Effector memory CD4-positive, alpha-beta T cell (primary cell): ENCODE results near the gene DTWD2.
"Not testable (repeated sequence)": the region's sequence is repeated elsewhere in the genome, so short reads cannot be mapped to it uniquely, and the experiment has no call there.

ENCODE experiments used
- DNase-seq, 3 donors: peaks; one replicate each; pipeline ENCODE4 v3.0.0-alpha.2; 2020
- H3K27ac ChIP-seq: 2 replicates; pipeline ENCODE4 v1.7.0; 2013; ENCODE audit warnings: mild to moderate bottlenecking, low read length, moderate library complexity; ENCODE audit not compliant: insufficient read depth, poor library complexity, severe bottlenecking
- H3K27me3 ChIP-seq: replicated peaks from 2 replicates; pipeline ENCODE4 v1.7.0; 2013; ENCODE audit warnings: mild to moderate bottlenecking, low read length; ENCODE audit not compliant: insufficient read depth, control insufficient read depth, poor library complexity, severe bottlenecking
- H3K36me3 ChIP-seq: 2 replicates; pipeline ENCODE4 v1.7.0; 2013; ENCODE audit warnings: mild to moderate bottlenecking, low read length, moderate library complexity; ENCODE audit not compliant: control insufficient read depth, insufficient read depth
- H3K4me1 ChIP-seq: 2 replicates; pipeline ENCODE4 v1.7.0; 2013; ENCODE audit warnings: low read length, mild to moderate bottlenecking; ENCODE audit not compliant: control insufficient read depth, insufficient read depth, poor library complexity, severe bottlenecking
- H3K4me3 ChIP-seq: 2 replicates; pipeline ENCODE4 v1.7.0; 2013; ENCODE audit warnings: low read length, low read depth, mild to moderate bottlenecking; ENCODE audit not compliant: insufficient read depth, poor library complexity, severe bottlenecking
- H3K9me3 ChIP-seq: 2 replicates; pipeline ENCODE4 v1.7.0; 2013; ENCODE audit warnings: mild to moderate bottlenecking, low read length, moderate library complexity; ENCODE audit not compliant: control insufficient read depth

Gene DTWD2

DNA sequence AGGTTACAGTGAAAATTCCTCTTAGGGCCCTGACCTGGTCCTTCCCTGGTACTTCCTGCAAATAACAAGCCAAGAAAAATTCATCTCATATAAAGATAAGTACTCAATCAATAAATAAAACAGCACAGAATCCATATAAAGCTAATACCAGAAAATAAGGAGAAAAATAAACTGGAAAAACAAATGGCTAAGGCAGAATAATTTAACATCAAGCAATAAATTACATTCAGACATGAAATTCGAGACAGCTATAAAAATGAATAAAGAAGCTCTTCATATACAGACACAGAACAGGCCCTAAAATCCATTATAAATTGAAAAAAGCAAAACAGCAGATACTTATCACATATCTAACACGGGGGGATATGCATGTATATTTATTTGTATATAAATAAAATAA is 99.2 kb downstream of the DTWD2 start:
- no peaks in the 10 kb centered on the region for H3K4me1 ChIP-seq

DNA sequence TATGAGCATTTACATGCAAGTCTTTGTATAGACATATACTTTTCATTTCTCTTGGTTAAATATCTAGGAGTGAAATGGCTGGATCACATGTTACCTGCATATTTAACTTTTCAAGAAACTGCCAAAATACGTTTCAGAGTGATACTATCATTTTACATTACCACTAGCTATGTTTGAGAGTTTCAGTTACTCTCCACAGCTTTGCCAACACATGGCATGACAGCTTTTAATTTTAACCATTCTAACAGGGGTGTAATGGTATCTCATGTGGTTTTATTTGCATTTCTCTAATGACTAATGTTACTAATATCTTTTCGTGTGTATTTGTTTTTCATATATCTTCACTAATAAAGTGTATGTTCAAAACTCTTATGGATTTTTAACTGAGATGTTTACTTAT is 99.8 kb downstream of the DTWD2 start:
- Histone ChIP-seq H3K36me3 (no peaks in the 10 kb centered on the region), H3K4me3 (no peak overlapping the region), H3K27me3 (no peaks in the 10 kb centered on the region), H3K9me3 (no peaks in the 10 kb centered on the region), H3K27ac (no peak overlapping the region), H3K4me1 (no peaks in the 10 kb centered on the region)
- no peak for DNase-seq

More for the DNA sequence above, 99.2 kb downstream of the DTWD2 start:
- no peaks in the 10 kb centered on the region for H3K36me3 ChIP-seq
- no peak for DNase-seq
- H3K9me3 ChIP-seq = no peaks in the 10 kb centered on the region
- H3K27ac ChIP-seq = no peak overlapping the region
- H3K27me3 ChIP-seq = no peaks in the 10 kb centered on the region
- no peak overlapping the region for H3K4me3 ChIP-seq

DNA sequence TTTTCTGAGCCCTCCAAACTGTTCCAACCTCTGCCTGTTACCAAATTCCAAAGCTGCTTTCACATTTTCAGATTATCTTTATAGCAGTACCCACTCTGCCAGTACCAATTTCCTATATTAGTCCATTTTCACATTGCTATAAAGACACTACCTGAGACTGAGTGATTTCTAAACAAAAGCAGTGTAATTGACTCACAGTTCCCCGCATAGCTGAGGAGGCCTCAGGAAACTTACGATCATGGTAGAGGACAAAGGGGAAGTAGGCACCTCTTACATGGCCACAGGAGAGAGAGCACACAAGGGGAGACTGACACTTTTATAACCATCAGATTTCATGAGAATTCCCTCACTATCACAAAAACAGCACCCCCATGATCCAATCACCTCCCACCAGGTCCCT is 105.0 kb downstream of the DTWD2 start:
- H3K27me3 ChIP-seq = no peaks in the 10 kb centered on the region
- H3K27ac ChIP-seq = no peak overlapping the region

DNA sequence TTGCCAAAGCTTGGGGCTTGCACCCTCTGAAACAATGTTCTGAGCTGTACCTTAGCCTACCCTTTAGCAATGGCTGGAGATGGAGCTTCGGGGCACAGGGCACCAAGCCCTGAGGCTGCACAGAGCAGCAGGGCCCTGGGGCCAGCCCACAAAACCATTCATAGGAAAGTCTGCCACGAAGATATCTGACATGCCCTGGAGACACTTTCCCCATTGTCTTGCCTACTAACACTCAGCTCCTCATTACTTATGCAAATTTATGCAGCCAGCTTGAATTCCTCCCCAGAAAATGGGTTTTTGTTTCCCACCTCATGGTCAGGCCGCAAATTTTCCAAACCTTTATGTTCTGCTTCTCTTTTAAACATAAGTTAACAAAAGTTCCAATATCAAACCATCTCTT is 105.7 kb downstream of the DTWD2 start:
- Histone ChIP-seq H3K9me3 (no peaks in the 10 kb centered on the region), H3K27ac (no peak overlapping the region), H3K36me3 (no peaks in the 10 kb centered on the region), H3K4me3 (no peak overlapping the region), H3K4me1 (no peaks in the 10 kb centered on the region), H3K27me3 (no peaks in the 10 kb centered on the region)
- DNase-seq = no peak

More for the DNA sequence above, 105.0 kb downstream of the DTWD2 start:
- no peaks in the 10 kb centered on the region for H3K36me3 ChIP-seq
- DNase-seq = no peak
- no peaks in the 10 kb centered on the region for H3K9me3 ChIP-seq
- H3K4me1 ChIP-seq = no peaks in the 10 kb centered on the region
- no peak overlapping the region for H3K4me3 ChIP-seq

DNA sequence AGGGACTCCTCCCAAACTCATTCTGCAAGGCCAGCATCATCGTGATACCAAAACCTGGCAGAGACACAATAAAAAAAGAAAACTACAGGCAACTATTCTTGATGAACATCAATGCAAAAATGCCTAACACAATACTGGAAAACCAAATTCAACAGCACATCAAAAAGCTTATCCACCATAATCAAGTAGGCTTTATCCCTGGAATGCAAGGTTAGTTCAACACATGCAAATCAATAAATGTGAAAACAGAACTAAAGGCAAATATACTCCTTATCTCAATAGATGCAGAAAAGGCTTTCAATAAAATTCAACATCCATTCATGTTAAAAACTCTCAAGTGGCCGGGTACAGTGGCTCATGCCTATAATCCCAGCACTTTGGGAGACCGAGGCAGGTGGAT is 111.5 kb downstream of the DTWD2 start:
- not testable (repeated sequence) for H3K27ac ChIP-seq, H3K27me3 ChIP-seq, H3K9me3 ChIP-seq, DNase-seq, H3K36me3 ChIP-seq, H3K4me3 ChIP-seq, H3K4me1 ChIP-seq

DNA sequence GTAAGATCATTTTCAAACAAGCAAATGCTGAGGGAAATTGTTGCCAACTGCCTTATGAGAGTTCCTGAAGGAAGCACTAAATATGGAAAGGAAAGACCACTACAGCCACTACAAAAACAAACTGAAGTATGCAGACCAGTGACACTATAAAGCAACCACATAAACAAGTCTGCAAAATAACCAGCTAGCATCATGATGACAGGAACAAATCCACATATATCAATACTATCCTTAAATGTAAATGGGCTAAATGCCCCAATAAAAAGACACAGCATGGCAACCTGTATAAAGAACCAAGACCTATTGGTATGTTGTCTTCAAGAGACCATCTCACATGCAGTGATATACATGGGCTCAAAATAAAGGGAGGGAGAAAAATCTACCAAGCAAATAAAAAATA is 113.2 kb downstream of the DTWD2 start:
- DNase-seq = no peak
- Histone ChIP-seq H3K27ac (no peak overlapping the region), H3K4me3 (no peak overlapping the region), H3K27me3 (no peaks in the 10 kb centered on the region), H3K4me1 (no peaks in the 10 kb centered on the region), H3K9me3 (no peaks in the 10 kb centered on the region), H3K36me3 (no peaks in the 10 kb centered on the region)

DNA sequence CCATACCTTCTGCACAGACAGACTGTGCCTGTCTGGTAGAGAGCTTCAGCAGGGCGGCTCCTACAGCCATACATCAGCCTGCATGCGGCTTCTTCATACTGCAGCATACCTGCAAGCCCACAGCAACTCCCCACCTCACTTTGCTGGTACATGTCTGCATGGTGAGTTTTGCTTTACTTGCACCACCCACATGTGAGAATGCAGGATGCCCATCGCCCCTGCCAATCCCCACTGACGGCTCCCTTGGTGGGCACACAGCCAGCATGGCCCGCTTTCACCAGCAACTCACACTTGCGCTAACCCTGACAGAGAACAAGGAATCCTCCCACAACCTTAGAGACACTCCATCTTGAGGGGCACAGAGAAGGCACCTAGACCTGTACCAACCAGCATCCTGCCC is 114.9 kb downstream of the DTWD2 start:
- DNase-seq = no peak

DNA sequence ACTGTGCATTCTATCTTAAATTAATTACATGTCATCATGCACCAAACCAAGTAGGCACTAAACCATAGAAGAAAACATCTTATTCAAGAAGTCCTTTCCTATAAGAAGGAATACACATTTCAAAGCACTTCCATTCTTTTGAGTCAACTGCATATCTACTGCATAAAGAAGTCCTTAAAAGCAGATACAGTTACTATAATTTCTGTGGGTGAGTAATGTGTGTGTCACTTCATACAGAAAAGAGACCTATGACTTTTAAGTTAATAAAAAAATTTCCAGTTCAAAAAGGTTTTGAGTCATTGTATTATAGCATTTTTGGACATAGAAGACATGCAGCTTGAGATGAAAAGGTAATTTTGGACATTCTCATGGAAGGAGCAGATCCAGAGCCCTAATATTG is 125.0 kb downstream of the DTWD2 start:
- no peaks in the 10 kb centered on the region for H3K27me3 ChIP-seq
- DNase-seq = no peak
- H3K36me3 ChIP-seq = no peaks in the 10 kb centered on the region
- no peaks in the 10 kb centered on the region for H3K9me3 ChIP-seq
- no peak overlapping the region for H3K4me3 ChIP-seq
- no peaks in the 10 kb centered on the region for H3K4me1 ChIP-seq
- H3K27ac ChIP-seq = no peak overlapping the region

More for the DNA sequence above, 114.9 kb downstream of the DTWD2 start:
- Histone ChIP-seq H3K36me3 (no peaks in the 10 kb centered on the region), H3K9me3 (no peaks in the 10 kb centered on the region), H3K27me3 (no peaks in the 10 kb centered on the region), H3K4me1 (no peaks in the 10 kb centered on the region), H3K27ac (no peak overlapping the region), H3K4me3 (no peak overlapping the region)

DNA sequence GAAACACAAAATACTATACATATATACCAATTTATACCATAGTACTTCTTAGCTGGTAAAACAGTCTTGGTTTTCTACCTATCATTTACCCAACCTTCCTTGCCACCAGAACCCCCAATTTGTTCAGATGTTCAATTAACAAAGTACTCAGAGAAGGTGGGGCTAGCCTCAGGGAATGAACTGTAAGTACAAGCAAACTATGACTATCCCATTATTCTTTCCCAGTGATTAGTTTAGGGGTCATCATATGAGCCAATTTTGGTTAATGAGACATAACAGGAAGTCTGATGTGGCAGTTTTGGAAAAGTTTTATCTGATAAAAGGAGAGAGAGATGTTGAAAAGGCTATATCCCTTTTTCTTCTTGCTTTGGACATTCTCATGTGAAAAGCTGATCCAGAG is 125.8 kb downstream of the DTWD2 start:
- no peak overlapping the region for H3K27ac ChIP-seq
- H3K4me1 ChIP-seq = no peaks in the 10 kb centered on the region
- no peak overlapping the region for H3K4me3 ChIP-seq
- H3K36me3 ChIP-seq = no peaks in the 10 kb centered on the region
- H3K9me3 ChIP-seq = no peaks in the 10 kb centered on the region
- H3K27me3 ChIP-seq = no peaks in the 10 kb centered on the region
- DNase-seq = no peak

DNA sequence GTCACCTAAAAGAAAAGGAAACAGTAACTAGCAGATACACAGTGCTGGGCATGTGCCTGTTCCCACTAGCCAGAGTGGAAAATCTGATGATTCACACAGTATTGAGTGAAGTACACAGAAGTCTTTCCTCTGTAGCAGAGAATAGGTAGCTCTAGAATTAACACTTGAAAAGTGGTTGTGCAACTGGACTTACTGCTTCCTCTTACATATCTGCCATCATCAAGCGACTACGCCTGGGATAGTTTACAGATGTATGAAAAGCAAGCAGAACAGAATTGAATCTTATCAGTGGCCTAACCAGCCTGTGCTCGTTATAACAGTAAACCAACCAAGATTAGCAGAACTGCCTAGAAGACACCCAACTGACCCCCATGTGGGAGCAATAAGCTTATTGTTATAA is 130.6 kb downstream of the DTWD2 start:
- Histone ChIP-seq H3K9me3 (no peaks in the 10 kb centered on the region), H3K27ac (no peak overlapping the region), H3K36me3 (no peaks in the 10 kb centered on the region), H3K4me1 (no peaks in the 10 kb centered on the region), H3K27me3 (no peaks in the 10 kb centered on the region), H3K4me3 (no peak overlapping the region)
- no peak for DNase-seq

DNA sequence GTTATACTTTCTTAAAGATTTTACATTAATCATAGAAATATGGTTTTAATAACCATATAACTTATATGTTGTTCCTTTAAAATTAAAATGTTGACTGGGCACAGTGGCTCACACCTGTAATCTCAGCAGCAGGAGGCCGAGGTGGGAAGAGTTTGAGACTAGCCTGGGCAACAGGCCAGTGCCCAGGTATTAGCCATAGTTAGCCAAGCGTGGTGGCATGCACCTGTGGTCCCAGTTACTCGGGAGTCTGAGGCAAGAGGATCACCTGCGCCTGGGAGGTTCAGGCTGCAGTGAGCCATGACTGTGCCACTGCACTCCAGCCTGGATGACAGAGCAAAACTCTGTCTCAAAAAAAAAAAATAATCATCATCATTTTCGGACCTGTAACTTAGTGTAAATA is 133.5 kb downstream of the DTWD2 start:
- Histone ChIP-seq H3K27me3 (no peaks in the 10 kb centered on the region), H3K4me3 (no peak overlapping the region), H3K27ac (no peak overlapping the region), H3K9me3 (peaks cover 3% of the 10 kb centered on the region), H3K36me3 (no peaks in the 10 kb centered on the region), H3K4me1 (no peaks in the 10 kb centered on the region)
- no peak for DNase-seq
